ENCODE data around the gene RB1.
A peak's percentile ranks its signal among the peaks of the same experiment; 100 is the strongest.

The RB1 gene

GRCh38 chr13:48501705-48502104 lies 198.2 kb downstream of the RB1 start:
- Histone ChIP-seq H3K79me2 (ENCODE audit: low read length) (no peaks in the 10 kb centered on the region), H3K4me1 (ENCODE audit: low read length) (peaks cover 98% of the 10 kb centered on the region), H3K27ac (ENCODE audit: low read length) (peak overlapping the region; percentile 93), H3K9ac (ENCODE audit: low read length) (peak overlapping the region; percentile 70), H2AFZ (ENCODE audit: low read depth, low read length) (no peak overlapping the region), H3K36me3 (replicated peaks; ENCODE audit: low read depth, low read length) (peaks cover 22% of the 10 kb centered on the region), H3K27me3 (ENCODE audit: low read depth, low read length) (no peaks in the 10 kb centered on the region), H3K4me3 (ENCODE audit: low read length) (peak overlapping the region; percentile 25), H3K9me3 (ENCODE audit: insufficient read depth, low read length) (no peaks in the 10 kb centered on the region), H4K20me1 (ENCODE audit: insufficient read depth, low read length) (no peaks in the 10 kb centered on the region), H3K4me2 (ENCODE audit: low read length) (peak overlapping the region; percentile 68)
- TF ChIP-seq EZH2phosphoT487 (IDR thresholded peaks at IDR 0.05; ENCODE audit: low read depth) (no peak), CTCF (IDR thresholded peaks at IDR 0.05; ENCODE audit: low read depth, low read length) (no peak)

GRCh38 chr13:48502601-48503319 lies 199.2 kb downstream of the RB1 start:
- H3K27ac ChIP-seq (ENCODE audit: low read length) = peak overlapping the region; percentile 93
- no peak overlapping the region for H2AFZ ChIP-seq (ENCODE audit: low read depth, low read length)
- no peaks in the 10 kb centered on the region for H4K20me1 ChIP-seq (ENCODE audit: insufficient read depth, low read length)
- H3K4me2 ChIP-seq (ENCODE audit: low read length) = peak overlapping the region; percentile 68
- no peaks in the 10 kb centered on the region for H3K9me3 ChIP-seq (ENCODE audit: insufficient read depth, low read length)
- H3K27me3 ChIP-seq (ENCODE audit: low read depth, low read length) = no peaks in the 10 kb centered on the region
- no peak overlapping the region for H3K4me3 ChIP-seq (ENCODE audit: low read length)
- H3K9ac ChIP-seq (ENCODE audit: low read length) = peak overlapping the region; percentile 57; the same call in 1 of the 2 replicates
- peaks cover 30% of the 10 kb centered on the region for H3K36me3 ChIP-seq (replicated peaks; ENCODE audit: low read depth, low read length)
- no peaks in the 10 kb centered on the region for H3K79me2 ChIP-seq (ENCODE audit: low read length)
- TF ChIP-seq CTCF (IDR thresholded peaks at IDR 0.05; ENCODE audit: low read depth, low read length) = no peak
- no peak for TF ChIP-seq EZH2phosphoT487 (IDR thresholded peaks at IDR 0.05; ENCODE audit: low read depth)
- H3K4me1 ChIP-seq (ENCODE audit: low read length) = peaks cover 98% of the 10 kb centered on the region

GRCh38 chr13:48504606-48505005 lies 201.1 kb downstream of the RB1 start:
- H3K79me2 ChIP-seq (ENCODE audit: low read length) = no peaks in the 10 kb centered on the region
- no peak overlapping the region for H2AFZ ChIP-seq (ENCODE audit: low read depth, low read length)
- peak overlapping the region; percentile 58 for H3K9ac ChIP-seq (ENCODE audit: low read length)
- peaks cover 26% of the 10 kb centered on the region for H3K36me3 ChIP-seq (replicated peaks; ENCODE audit: low read depth, low read length)
- peak overlapping the region; percentile 56; the same call in 1 of the 2 replicates for H3K4me3 ChIP-seq (ENCODE audit: low read length)
- peaks cover 87% of the 10 kb centered on the region for H3K4me1 ChIP-seq (ENCODE audit: low read length)
- no peaks in the 10 kb centered on the region for H4K20me1 ChIP-seq (ENCODE audit: insufficient read depth, low read length)
- H3K27me3 ChIP-seq (ENCODE audit: low read depth, low read length) = no peaks in the 10 kb centered on the region
- TF ChIP-seq CTCF (IDR thresholded peaks at IDR 0.05; ENCODE audit: low read depth, low read length) (peak; percentile 48), EZH2phosphoT487 (IDR thresholded peaks at IDR 0.05; ENCODE audit: low read depth) (no peak)
- peak overlapping the region; percentile 93 for H3K27ac ChIP-seq (ENCODE audit: low read length)
- H3K9me3 ChIP-seq (ENCODE audit: insufficient read depth, low read length) = no peaks in the 10 kb centered on the region
- peak overlapping the region; percentile 78 for H3K4me2 ChIP-seq (ENCODE audit: low read length)

- Histone ChIP-seq H3K27me3 (ENCODE audit: low read depth, low read length) (no peaks in the 10 kb centered on the region), H3K9ac (ENCODE audit: low read length) (peak overlapping the region; percentile 58), H4K20me1 (ENCODE audit: insufficient read depth, low read length) (no peaks in the 10 kb centered on the region), H3K36me3 (replicated peaks; ENCODE audit: low read depth, low read length) (peaks cover 22% of the 10 kb centered on the region), H3K4me2 (ENCODE audit: low read length) (peak overlapping the region; percentile 78), H2AFZ (ENCODE audit: low read depth, low read length) (no peak overlapping the region), H3K4me1 (ENCODE audit: low read length) (peaks cover 85% of the 10 kb centered on the region), H3K4me3 (ENCODE audit: low read length) (peak overlapping the region; percentile 56), H3K27ac (ENCODE audit: low read length) (peak overlapping the region; percentile 93), H3K79me2 (ENCODE audit: low read length) (no peaks in the 10 kb centered on the region), H3K9me3 (ENCODE audit: insufficient read depth, low read length) (no peaks in the 10 kb centered on the region)
- TF ChIP-seq CTCF (IDR thresholded peaks at IDR 0.05; ENCODE audit: low read depth, low read length) = no peak; the same call in 1 of the 2 replicates
- no peak for TF ChIP-seq EZH2phosphoT487 (IDR thresholded peaks at IDR 0.05; ENCODE audit: low read depth)
Observed at GRCh38 chr13:48505012-48505411, 201.5 kb downstream of the RB1 start.
